Peyer's patch (tissue), 4 donors: ENCODE data around the gene NXT1.

ENCODE experiments used
- CTCF ChIP-seq, 6 experiments: fragments of 450-650 bp in 4 of 6; fragments of 200-600 bp in 2 of 6; sonication (generic) in 1 of 6; IDR thresholded peaks; one replicate each; pipeline ENCODE4 v1.5.1; 2017 to 2019; ENCODE audit warnings: antibody characterized with exemption in 6 of 6, mild to moderate bottlenecking in 3 of 6, moderate library complexity in 1 of 6
- POLR2A ChIP-seq, 2 donors: fragments of 450-650 bp; IDR thresholded peaks; one replicate each; pipeline ENCODE4 v1.5.1; 2017; ENCODE audit warnings: antibody characterized with exemption in 2 of 2, mild to moderate bottlenecking in 2 of 2, moderate library complexity in 2 of 2

DNA sequence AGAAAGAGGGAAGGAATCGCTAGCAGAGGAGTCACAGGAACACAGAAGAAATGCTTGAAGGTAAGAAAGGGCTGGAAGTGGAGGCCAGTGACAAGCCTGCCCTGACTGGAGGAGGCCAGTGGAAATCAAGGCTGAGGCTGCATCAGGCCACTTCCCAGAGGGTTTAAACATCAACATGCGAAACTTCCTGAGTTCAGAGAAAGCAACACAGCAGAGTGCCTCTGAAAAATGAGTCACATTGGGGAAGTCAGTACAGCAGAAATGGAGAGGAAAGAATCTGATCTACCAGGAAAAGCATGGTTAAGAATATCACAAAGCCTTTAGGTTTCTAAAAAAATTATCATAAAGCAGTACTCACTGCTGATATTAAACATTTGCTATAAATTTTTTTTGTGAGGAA, 47.4 kb downstream of the NXT1 start:
- TF ChIP-seq CTCF (IDR thresholded peaks at IDR 0.05) (no peak), POLR2A (IDR thresholded peaks at IDR 0.05) (no peak)
